ENCODE results near the gene POLR2F. TPM values are rescaled to one million over a fixed set of nuclear protein-coding genes. Genes with fewer than 3 reads are reported as not detected.

The POLR2F gene
- total RNA-seq, 1 donor from 2014 or later, result 52.6 TPM

GRCh38 chr22:37999640-38000272 is 46.3 kb downstream of the POLR2F start:
- DNase-seq (ENCODE audit: low read depth in 2 of 2), result peak; percentile 69 to 75

- no peak for DNase-seq (ENCODE audit: low read depth in 2 of 2)
These were observed 52.4 kb downstream of the POLR2F start for GRCh38 chr22:38005943-38006342.

GRCh38 chr22:38006906-38007305 is 53.4 kb downstream of the POLR2F start:
- no peak for DNase-seq (ENCODE audit: low read depth in 2 of 2)

GRCh38 chr22:38007330-38007902 is 53.9 kb downstream of the POLR2F start:
- no peak for DNase-seq (ENCODE audit: low read depth in 2 of 2)

GRCh38 chr22:38009000-38009806 is 55.7 kb downstream of the POLR2F start:
- no peak for DNase-seq (ENCODE audit: low read depth in 2 of 2)

- peak; percentile 72 to 81 for DNase-seq (ENCODE audit: low read depth in 2 of 2)
These were observed 59.1 kb downstream of the POLR2F start for GRCh38 chr22:38012604-38013072.

- no peak for DNase-seq (ENCODE audit: low read depth in 2 of 2)
These were observed 60.6 kb downstream of the POLR2F start for GRCh38 chr22:38014083-38014482.

GRCh38 chr22:38016182-38017151 is 63.0 kb downstream of the POLR2F start:
- peak; percentile 57 to 93 for DNase-seq (ENCODE audit: low read depth in 2 of 2)

GRCh38 chr22:38017272-38017920 is 63.9 kb downstream of the POLR2F start:
- peak; percentile 42 to 57 for DNase-seq (ENCODE audit: low read depth in 2 of 2)

GRCh38 chr22:38017939-38018885 is 64.7 kb downstream of the POLR2F start:
- DNase-seq (ENCODE audit: low read depth in 2 of 2), result no peak

Other genes with a start within 250 kb of the POLR2F start
- gene GCAT, start 145.8 kb upstream of the POLR2F start, total RNA-seq, result 11.9 and 19.8 TPM in 2 replicates
- gene GALR3, start 130.3 kb upstream of the POLR2F start, total RNA-seq, result not detected in 2 replicates
- 15.9 and 18.8 TPM in 2 replicates for gene ANKRD54, start 109.4 kb upstream of the POLR2F start, total RNA-seq
- gene EIF3L, start 104.3 kb upstream of the POLR2F start, total RNA-seq, result 293 and 344 TPM in 2 replicates
- 20.7 and 30.2 TPM in 2 replicates for gene MICALL1, start 47.4 kb upstream of the POLR2F start, total RNA-seq
- under 0.01 TPM in 2 replicates for gene C22orf23, start 98 bp upstream of the POLR2F start, total RNA-seq
- not detected in 2 replicates for gene SOX10, start 30.9 kb downstream of the POLR2F start, total RNA-seq
- 7.4 and 7.9 TPM in 2 replicates for gene PICK1, start 103.7 kb downstream of the POLR2F start, total RNA-seq
- gene SLC16A8, start 130.5 kb downstream of the POLR2F start, total RNA-seq, result under 0.01 and 0.20 TPM in 2 replicates
- gene BAIAP2L2, start 157.0 kb downstream of the POLR2F start, total RNA-seq, result under 0.01 TPM in 2 replicates
- gene PLA2G6, start 228.1 kb downstream of the POLR2F start, total RNA-seq, result 1.3 and 4.8 TPM in 2 replicates
- 41.0 and 262 TPM in 2 replicates for gene MAFF, start 248.3 kb downstream of the POLR2F start, total RNA-seq